ENCODE results near the gene ATF5. TPM values are rescaled to one million over a fixed set of nuclear protein-coding genes. Genes with fewer than 3 reads are reported as not detected.

Gene ATF5
- total RNA-seq, 1 experiment from 2014 or later: 14.1 TPM

DNA sequence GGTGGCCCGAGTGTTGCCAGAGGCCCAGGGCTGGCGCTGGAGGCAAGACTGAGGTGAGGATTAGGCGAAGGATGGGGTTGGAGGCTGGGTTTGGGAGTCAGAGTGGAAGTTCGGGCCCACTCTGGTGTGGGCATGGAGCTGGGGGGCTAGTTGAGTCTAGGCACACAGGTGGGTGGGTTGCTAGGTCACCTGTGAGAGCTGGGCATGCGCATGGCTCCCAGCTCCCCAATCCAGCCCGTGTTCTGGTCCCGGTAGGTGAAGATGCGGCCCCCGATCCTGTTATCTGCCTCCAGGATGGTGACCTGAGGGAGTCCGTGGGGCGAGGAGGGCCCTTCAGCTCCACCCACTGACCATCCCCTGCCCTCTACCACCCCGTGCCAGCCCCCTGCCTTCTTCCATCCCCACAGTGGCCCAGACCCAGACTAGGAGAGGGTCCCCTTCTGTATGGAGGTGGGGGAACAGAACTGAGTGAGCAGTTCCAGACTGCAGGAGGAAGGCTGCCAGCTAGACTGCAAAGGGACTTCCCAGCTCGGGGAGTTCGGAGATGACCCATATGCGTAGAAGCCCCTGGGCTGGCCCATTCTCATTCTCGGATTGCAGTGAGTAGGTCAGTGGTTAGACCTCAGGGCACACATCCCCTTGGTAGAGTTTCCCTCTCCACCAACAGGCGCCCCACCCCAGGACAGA, 34.0 kb upstream of the ATF5 start:
- DNase-seq (ENCODE audit: low read depth): no peak

DNA sequence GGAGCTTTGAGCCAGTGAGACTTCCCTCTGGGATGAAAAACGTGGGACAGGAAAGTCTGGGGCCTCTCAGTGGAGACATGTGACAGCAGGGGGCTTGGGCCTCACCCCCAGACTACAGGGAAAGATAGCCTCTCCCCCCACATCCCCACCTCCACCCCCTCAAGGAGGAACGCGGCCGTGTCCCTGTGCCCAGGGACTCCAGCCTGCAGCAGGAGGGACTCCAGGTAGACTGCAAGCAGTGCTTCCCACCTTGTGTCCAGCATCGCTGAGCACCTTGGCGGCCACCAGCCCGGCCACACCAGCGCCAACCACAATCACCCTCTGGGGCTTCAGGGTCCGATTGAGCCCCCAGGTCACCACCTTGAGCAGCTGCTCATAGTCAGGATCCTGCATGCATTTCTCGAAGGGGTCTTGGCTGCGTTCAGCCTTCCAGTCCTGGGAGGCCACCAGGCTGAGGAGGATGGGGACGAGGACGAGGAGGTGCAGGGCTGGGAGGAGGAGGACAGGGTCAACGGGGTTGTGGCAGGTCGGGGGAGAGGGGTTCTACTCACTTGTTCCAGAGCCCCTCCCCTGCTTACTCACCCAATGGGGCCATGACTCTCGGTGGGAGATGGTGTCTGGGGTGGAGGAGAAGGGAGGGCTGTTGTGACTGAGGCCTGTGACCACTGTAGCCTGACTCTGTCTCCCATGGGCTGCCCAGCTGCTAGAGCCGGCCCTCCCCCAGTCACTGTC, 33.3 kb upstream of the ATF5 start:
- DNase-seq (ENCODE audit: low read depth): no peak

DNA sequence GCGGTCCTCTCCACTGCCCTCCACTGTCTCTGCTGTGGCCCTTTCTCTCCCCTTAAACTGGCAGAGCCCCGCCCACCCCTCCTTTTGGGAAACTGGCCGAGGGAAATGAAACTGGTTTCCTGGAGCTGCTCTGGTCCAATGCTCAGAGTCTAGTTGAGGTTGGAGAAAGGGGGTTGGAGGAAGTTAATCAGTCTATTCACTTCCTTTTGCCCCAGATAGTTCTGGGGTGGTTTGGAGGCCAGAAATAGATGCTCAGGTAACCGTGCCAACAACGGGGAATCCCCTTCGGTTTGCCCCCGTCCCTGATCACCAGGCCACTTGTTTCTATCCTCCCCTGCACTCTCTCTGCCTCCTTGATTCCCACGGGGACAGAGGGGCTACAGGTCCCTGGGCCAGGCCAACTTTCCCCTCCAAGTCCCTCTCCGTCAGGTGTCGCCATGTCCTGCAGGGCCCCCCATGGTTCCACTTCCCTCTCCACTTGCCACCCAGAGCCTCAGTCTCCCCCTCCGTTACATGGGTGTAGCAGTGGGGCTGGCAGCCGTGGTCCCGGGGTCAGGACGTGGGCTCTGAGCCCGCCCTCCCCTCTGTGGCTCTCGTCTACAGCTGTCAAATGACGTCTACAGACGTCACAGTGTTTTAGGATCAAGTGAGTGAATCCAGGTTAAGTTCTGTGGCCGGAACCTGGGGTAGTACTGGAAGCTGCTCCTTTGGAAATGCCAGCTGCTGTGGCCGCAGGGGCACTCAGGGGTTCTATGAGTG, 32.0 kb upstream of the ATF5 start, which contains the start of gene IL4I1:
TSS of gene IL4I1 (minus strand) at position 25 of the 759 bp plus-strand sequence. CDS start 727 bp downstream, outside the sequence.
- peak; percentile 46 for DNase-seq (ENCODE audit: low read depth)

DNA sequence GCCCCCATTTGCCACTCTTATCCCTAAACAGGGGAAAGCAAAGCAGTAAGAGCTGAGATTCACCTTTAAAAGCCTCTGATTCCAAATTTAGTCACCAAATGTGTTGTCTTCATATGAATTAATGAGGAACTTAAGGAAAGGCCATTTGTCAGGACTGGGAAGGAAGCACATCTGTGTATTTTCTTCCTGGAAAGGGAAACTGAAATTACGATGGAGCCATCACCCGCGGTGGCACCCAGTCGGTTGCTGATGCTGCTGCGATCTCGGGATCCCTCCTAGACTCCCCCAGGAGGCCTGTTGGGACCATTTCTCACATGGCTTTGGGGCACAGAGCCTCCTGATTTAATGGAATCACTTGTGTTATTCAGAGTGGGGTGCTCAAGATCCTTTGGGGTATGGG, 24.9 kb upstream of the ATF5 start:
- DNase-seq (ENCODE audit: low read depth): no peak

DNA sequence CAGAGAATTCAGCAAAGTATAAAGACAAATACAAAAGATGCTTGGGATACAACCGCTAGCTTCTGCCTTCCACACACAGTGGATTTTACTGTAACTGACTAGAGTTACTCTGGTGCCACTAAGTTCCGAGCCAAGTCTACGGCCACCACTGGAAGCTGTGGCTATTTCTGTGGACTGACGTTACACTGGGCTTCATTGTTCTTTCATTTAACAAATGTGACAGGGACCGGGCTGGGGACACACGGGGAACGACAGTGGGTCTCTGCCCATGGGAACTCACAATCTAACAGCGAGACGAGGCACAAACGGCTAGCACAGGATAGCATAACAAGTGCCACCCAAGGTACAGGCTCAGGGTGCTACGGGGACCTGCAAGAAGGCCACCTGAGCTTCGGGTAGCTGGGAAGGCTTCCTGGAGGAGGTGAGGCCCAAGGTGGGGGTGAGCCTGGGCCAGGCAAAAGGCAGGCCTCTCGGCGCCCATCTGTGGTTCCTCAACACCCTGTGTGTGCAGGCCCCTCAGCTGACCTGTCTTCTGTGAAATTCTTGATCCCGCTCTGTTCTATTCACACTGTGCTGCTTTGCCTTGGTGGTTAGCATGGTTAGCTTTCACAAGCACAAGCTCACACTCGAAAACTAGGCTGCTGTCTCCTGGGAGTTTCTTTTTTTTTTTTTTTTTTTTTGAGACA, 22.0 kb upstream of the ATF5 start:
- DNase-seq (ENCODE audit: low read depth): no peak

DNA sequence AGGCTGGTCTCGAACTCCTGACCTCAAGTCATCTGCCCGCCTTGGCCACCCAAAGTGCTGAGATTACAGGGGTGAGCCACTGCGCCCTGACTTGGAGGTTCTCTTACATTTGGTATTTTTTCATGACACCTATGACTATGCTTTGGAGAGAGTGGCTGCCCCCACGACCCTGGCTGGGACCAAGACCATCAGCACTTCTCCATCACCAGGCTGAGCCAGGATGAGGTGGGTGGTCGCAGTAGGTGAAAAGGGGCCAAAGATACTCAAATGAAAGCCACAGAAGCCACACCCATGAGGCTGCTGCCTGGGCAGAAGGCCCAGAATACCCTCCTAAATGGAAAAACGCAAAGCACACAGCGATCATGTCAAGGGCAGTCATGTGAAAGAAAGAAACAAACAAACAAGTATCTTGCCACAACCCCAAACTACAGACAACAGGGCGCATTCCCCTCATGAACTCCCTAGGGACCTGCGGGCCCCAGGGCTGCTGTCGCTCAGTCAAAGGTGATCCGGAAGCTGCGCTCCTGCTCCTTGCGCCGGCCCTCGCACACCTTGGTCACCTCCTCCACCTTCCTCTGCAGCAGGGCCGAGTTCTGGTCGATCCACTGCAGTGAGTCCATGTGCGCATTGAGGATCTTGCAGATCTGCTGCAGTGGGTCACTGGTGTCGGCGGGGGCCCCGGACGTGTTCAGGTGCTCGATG, 21.1 kb upstream of the ATF5 start:
- no peak for DNase-seq (ENCODE audit: low read depth)

DNA sequence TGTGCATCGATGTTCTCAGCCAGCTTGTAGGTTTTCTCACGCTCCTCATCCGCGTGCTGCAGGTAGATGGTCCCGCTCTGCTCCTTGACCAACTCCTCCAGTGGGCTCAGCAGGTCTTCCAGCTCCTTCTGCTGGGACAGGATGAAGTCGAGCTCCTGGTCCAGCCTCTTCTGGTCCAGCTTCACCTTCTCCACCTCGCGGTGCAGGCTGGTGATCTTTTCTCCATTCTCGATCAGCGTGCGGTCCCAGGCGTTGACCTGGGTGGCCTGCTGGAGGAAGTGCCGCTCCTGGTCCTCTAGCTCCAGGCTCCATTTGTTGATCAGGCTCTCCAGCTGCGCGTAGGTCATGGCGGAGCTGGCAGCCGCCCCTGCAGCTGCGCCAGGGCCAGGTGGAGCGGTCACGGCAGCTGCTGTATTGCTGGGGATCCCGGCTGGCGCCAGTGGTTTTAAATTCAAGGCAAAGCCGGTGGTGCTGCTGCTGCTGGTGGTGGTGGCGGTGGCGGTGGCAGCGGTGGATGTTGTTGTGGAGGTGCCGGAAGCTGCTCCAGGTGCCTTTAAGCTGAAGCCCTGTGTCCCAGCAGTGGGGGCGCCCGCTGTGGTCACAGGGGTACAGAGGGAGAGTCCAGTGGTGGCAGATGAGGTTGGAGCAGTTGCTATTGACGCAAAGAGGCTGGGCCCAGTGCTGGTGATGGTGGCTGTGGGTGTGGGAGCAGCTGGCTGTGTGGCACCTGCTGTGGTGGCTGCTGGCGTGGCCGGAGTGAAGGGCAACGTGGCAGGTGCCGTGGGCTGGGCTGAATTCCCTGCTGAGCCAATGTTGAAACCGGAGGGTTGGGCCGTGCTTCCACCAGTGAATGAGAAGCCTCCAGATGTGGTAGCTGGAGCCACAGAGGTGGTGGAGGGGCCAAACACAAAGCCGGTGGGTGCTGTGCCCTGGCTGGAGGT, 20.3 kb upstream of the ATF5 start:
- DNase-seq (ENCODE audit: low read depth): no peak

DNA sequence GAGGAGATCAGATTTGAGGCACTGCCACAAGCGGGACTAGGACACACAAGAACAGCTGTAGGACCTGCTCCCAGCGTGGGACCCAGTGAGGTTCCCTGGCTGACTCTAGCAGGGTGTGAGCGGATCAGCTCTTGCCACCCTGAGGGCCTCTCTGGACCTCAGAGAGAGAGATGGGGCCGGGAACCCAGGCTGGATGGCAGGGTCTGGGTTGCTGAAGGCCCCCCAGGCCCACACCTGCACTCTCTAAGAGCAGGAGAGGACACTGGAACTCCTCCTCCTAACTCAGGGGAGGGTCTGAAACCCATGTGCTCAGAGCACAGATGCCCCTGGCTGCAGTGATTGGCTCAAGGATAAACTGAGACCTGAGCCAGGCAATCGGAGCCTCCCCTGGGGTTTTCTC, 18.8 kb upstream of the ATF5 start:
- no peak for DNase-seq (ENCODE audit: low read depth)

DNA sequence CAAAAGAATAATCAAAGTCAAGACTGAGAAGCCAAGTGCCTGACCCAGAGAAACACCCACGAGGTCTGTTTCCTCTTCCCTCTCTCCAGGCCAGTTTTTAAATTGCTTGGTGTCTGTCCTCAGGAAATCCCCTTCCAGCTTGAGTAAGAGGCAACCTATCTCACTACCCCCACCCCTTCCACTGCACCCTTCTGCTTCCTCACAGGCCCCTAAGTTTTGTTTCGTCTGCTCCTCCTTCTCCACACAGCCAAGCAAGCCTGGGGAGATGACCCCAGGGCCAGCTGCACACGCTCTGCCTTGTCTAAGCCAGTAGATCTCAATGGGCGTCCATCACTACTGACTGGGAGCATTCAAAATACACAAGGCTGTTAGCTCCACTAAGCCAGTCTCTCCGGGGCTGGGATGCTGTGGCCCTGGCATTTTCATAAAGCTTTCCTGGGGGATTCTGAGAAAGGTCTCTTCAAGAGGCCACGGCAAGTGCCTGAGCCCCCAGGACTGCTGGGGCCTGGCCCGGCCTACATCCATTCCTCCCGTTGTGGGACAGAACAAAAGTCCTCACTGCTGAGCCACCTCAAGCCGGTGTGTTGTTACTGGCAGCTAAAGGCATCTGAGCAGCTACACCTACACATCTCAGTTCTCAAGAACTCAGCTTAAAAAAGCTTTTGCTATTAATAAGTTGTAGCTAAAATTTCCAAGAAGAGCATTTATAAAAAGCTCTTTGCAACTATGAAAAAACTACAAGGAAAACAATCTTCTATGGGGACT, 17.4 kb upstream of the ATF5 start:
- DNase-seq (ENCODE audit: low read depth): no peak

DNA sequence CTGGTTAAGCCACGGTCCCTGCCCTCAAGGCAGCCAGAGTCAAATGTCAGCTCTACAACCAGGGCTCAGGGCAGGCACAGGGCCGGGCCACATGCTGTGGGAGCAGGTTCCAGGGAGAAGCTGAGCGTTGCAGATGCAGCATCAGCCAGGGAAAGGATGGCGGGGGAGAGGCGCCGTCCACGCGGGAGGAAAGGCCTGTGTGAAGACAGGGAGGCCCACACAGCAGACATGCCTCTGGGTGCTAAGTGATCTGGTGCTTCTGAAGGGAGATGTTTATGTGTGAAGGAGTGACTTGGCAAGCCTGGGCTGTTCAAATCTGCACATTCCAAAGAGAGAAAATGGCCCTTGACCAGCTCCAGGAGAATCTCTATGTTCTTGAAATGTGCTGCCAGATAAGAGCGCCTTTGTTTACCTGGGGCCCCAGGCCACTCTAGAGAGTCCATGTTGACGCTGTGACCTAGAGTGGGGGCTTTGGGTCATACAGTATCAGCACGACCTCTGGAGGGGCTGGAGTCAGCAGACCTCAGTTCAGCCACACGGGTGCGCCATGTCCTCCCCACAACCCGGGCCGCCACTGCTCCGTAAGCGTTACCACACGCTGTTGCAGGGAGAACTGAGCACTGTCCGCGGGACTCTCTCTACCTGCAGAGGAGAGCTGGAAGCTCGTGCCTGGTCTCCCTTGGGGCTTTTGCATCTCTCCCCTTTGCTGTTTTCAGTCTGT, 15.9 kb upstream of the ATF5 start:
- no peak for DNase-seq (ENCODE audit: low read depth)

DNA sequence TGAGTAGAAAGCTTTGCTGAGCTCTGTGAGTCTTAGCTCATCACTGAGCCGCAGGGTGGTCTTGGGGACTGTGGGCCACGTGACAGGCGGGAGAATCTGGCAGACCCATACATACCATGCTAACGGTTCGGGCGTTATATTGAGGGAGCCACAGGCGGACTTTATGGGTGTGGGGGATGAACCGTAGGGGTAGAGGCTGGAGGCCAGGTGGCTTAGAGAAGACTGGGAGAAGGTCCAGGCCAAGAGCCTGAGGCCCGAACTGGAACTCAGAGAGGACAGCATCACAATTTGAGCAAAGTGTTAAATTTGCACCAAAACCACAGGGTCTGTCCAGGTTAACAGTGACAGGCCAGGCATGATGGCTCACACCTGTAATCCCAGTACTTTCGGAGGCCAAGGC, 15.3 kb upstream of the ATF5 start:
- no peak for DNase-seq (ENCODE audit: low read depth)

DNA sequence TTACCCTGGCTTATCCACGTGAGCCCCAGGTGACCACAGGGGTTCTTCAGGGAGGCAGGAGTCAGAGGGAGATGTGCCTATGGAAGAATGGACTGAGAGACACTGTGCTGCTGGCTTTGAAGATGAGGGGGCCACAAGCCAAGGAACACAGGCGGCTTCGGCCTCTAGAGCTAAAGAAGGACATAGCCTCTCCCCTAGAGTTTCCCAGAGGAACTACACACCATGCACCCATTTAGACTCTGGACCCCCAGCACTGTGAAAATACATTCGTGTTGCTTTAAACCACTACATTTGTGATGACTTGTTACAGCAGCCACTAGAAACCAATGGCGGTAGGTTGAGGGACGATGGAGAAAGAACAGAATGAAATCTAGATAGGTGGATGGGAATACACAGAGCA, 13.7 kb upstream of the ATF5 start:
- no peak for DNase-seq (ENCODE audit: low read depth)

DNA sequence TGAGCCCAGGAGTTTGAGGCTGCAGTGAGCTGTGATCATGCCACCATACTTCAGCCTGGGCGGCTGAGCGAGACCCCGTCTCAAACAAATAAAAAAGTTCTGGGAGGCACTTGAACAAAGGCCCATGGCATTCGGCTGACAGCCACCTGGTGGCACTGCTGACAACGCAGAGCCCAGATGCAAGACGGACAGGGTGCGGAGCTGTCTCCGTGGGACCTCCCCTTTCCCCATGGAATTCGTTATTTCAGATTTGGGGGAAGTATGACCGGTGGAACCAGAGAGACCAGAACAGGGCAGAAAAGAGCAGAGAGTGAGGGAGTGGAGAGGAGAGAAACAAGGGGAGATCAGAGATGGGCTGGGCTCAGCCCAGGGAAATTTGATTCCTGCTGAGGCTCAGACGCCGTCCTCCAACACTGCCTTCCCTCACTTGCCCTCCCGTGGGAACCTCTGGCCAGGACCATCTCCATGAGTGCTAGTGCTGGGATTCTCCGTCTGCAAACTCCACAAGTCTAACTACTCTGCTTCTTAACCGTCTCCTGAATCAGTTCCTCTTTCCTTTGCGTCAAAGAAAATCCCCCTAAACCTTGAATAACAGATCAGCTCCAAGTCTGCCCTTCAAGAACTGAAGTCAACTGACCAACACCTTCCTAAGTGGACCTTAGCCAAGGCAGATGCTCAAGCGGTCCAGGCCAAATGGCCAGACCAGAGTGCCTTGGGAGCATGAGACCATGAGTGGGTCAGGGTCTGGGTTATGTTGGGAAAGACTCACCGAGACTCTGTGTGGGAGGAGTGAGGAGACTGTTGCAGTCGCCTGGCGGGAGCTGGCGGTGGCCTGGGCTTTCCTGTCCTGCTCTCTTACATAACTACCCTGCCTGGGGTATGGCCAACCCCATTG, 11.9 kb upstream of the ATF5 start:
- DNase-seq (ENCODE audit: low read depth): no peak

DNA sequence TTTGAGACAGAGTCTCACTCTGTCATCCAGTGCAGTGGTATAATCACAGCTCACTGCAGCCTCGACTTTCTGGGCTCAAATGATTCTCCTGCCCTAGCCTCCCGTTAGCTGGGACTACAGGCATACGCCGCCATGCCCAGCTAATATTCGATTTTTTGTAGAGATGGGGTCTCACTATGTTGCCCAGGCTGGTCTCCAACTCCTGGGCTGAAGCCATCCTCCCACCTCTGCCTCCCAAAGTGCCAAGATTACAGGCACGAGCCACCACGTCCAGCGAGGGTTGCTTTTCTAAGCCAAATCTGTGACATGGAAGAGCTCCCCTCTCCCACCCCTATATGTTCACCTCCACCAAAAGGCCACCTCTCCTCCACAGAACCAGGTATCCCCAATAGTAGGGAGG, 10.9 kb upstream of the ATF5 start:
- no peak for DNase-seq (ENCODE audit: low read depth)

DNA sequence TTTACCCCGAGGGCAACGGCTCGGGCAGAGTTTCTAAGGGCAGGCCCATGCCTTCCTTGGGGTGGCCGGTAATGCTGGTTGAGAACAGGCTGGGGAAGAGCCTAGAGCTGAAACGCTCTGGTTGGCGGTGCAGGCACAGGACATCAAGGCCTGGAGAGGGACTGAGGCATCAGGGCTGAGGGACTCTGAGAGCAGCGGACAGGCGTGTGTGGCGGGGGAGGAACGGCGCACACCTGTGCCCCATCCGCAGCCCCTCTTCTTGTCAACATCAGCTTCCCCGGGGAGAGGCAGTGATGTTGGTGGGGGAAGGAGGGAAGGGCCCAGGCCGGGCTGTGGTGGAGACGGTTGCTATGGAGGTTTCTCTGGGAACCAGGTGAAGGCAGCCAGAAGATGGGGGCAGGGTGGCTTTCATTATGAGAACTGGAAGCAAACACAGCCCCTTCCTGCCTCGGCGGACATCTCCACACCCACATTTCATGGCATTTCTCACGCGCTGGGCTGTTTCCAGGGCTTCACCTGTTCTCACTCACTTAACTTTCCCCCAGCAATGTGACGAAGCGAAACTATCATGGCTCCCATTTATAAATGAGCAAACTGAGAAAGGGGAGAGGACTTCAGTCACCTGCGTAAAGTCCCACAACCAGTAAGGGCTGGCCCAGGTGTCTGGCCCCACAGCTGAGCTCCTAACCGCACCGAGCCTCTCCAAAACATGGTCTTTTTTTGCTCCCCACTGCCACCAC, 8.2 kb upstream of the ATF5 start:
- DNase-seq (ENCODE audit: low read depth): no peak

DNA sequence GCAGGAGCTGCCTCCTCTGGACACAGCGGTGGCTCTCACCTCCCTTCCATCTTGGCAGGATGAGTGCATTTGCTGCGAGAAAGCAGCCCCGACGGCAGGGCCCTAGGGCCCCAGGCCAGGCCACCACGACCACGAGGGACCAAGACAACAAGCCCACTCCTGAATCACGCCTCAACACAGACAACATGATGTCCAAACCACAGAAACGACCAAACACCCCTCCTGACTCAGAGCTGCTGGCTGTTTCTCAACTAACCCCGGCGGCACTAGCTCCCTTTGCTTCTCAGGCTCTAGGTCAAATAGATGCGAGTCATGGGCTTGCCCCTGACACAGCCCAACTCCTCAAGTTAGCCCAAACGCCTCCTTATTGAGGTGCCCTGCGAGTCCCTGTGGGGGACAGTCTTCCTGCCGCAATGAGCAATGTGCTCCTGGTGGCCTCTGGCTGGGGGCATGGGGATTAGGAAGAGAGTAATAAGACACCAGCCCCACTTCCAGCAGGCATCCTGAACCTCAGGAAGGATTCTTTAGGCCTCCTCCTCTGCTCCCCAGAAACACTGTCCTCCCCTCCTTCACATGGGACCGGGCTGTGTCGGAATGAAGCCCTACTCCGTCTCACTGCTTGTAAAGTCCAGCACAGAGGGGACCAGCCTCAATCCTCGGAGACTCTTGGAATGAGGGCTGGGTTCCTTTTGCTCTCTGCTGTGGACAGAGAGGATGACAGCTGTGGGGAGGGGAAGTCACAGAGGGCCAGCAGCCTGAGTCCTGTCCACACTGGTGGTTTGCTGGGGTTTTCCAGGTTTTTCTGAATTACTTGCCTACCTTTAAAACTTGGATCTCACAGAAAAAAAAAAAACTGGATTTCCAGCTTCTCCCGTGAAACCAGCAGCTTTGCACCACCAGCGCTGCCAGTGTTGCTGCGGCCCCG, 6.9 kb upstream of the ATF5 start:
- DNase-seq (ENCODE audit: low read depth): peak; percentile 78
